GM21786 (cell line): ENCODE measurements around the gene CXCR2.
A peak's percentile ranks its signal among the peaks of the same experiment; 100 is the strongest.
"Not testable (repeated sequence)": the region's sequence is repeated elsewhere in the genome, so short reads cannot be mapped to it uniquely, and the experiment has no call there.

Experiments used
- ATAC-seq: cut with Tn5 transposase; IDR thresholded peaks from one replicate; pipeline ENCODE4 v1.9.1; 2021; ENCODE audit not compliant: unreplicated experiment

CXCR2 gene

DNA sequence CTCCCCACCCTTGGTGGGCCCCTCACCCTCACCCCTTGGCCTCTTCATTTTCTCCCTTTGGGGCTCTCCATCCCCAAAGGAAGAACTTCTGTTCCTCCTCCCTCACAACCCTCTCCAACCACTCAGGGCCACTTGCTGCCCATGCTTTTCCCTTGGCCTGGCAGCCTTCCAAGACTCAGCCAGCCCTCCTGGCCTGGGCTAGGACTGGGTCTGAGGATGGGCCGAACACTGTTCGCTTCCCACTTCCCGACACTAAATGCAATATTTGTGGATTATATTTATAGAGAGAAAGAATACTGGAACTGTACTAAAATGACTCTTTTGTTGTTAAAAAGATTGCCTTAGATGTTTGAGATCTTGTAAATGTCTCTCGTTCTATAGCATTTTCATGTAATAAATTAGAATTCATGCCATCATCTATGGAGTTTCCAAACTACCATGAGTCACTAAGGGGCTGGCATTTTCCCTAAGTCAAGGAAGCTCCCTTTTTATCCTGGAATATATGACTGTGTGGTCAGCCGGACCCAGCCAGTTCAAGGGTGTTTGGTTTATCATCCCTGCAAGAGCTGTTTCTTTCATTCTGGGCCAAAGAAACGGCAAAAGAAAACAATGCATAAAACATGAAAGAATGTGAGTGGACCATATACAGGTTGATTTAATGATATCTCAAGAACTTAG, 3.8 kb downstream of the CXCR2 start:
- no peak for ATAC-seq

- ATAC-seq, result no peak
Measured at GRCh38 chr2:218130377-218130776, 4.5 kb downstream of the CXCR2 start.

- ATAC-seq, result no peak
Measured at GRCh38 chr2:218130822-218131221, 5.0 kb downstream of the CXCR2 start.

GRCh38 chr2:218137514-218137913, 11.7 kb downstream of the CXCR2 start:
- no peak for ATAC-seq

DNA sequence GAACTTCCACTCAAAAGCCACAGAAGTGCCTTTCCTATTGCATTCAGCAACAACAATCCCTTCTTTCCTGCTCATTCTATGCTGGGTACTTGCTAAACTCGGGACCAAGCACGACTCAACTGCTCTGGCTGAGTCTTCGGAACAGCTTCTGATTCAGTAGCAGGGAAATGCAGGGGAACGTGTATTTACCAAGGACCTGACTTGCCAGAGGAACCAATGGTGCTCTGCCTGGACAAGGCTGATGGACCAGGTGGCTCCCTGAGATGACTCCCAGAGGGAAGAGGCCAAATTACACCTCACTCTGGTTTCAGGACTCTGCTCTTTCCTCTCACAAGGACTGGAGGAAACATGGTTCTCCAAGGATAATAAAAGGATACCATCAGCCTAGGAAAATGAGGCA, 12.2 kb downstream of the CXCR2 start:
- no peak for ATAC-seq

DNA sequence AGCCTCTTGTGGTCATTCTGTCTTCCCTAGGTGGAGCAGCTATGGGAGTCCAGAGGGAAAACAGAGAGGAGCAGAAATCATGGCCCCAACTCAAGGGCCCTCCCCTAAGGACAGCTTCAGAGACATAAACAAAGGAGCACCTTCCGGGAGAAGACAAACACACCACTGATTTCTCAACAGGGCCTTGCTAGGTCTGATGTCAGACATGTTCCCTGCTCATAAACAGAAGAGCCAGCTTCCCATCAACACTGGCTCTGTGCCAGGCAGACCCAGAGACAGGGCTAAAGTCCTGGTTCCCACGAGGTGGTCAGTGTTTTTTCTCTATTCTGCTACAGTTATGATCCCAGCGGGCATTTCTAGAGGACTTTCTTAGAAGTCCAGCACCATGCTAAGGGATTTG, 19.3 kb downstream of the CXCR2 start:
- no peak for ATAC-seq

GRCh38 chr2:218146056-218146455, 20.2 kb downstream of the CXCR2 start:
- ATAC-seq, result no peak

DNA sequence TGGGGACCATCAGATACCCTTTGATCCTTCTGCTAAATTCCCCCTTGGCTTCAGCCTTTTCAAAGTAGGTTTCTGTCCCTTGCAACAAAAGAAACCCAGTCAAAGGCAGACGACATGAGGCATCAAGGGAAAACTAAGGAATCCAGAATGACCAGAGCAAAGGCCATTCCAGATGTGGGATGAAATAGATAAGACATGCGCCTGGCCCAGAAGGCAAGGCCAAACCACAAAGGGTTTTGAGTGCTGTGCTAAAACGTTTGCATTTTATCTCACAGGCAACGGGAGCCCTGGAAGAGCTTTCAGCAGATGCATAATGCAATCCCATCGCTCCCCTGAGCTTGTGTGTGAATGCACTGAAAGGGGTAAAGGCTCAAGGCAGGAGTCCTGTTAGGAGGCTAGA, 23.3 kb downstream of the CXCR2 start:
- ATAC-seq, result no peak

GRCh38 chr2:218149848-218150440, 24.1 kb downstream of the CXCR2 start:
- ATAC-seq, result no peak

- ATAC-seq, result no peak
Measured at GRCh38 chr2:218152172-218152571, 26.3 kb downstream of the CXCR2 start.

DNA sequence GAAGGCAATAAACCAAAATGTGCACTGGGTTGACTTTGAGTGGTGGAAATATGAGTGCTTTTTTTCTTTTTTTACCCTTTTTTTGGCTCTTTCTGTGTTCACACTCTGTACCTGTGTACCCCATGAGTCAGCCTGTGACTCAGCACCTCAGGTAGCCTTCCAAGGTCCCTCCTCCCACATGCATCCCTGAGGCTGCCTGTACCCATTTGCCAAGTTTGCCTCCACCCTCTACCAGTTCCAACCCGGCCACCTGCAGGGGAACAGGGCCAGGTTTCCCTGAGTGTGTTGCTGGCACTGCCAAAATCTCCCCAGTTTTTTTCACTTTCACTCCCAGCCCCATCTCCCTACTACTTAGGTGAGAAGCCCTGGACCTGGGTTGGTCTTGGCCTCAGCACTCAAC, 26.9 kb downstream of the CXCR2 start:
- no peak for ATAC-seq

DNA sequence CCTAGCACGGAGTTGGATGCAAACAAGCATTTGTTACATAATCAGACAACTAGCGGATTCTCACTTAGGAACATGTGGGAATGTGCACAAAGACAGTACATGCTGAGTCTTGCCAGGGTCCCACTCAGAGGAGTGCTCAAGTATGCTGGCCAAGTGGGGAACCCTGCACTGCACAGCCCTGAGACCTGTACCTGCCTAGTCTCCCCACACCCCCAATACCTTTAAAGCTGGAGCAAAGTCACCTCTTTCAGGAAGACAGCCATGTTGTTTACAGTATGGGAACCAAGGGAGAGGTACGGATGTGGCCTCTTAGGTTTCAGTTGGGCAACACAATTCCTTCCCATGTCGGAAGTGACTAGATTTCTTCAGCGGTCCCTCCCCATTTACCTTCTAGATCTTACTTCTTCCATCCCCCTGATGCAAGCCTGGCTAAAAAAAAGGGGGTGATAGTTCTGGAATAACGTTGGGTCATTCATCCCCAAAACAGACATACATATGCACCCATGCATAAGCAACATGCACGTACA, 30.2 kb downstream of the CXCR2 start:
- no peak for ATAC-seq

DNA sequence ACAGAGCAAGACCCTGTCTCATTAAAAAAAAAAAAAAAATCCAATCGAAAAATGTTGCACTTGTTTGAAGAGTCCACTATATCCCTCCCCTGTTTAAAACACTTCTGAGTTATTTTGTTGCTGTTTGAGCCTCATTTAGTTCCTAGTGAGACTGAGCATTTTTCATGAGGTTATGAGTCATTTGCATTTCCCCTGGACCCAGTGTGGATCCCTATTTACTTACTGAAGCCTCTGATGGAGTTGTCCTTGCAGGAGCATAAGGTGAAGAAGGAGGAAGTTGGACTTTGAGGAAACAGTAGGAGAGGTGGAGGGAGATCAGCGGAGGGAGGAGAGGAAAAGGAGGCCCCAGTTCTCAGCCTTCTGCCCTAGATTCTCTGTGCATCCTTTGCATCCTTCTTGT, 35.8 kb downstream of the CXCR2 start:
- ATAC-seq, result no peak

DNA sequence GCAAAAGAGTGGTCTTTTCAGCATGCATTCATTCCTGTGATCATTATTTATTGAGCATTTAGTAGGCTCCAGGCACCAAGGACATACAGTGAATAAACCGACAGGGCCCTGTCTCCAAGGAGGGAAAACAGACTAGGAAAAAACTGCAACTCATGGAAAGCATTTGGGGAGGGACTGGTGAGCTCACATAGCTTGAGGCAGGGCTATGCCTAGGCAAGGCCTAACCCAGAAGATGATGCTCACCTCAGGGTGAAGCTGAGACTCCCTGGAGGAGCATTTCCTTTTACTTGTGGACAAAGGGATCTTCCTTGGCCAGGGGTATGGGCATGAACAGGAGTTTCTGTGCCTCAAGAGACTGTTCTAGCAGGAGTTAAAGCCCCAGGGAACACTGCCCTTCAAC, 37.0 kb downstream of the CXCR2 start:
- no peak for ATAC-seq

DNA sequence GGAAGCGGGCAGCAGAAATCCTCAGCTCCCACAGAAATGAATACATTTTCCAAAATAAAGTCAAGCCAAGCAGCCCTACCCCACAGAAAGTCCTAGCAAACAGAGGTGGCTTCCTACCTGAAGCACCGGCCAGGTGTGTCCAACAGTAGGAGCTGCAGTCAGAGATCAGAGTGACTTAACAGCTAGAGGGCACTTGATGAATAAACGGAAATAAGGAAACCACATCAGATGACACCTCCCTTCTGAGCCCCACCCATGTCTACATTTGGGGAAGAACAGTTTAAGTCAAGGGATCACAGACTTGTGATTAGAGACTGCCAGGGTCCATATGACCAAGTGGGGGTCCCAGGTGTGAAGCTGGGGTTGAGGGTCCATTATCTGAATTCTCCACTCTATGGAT, 41.0 kb downstream of the CXCR2 start, which contains the start of gene CXCR1:
CXCR1 (minus strand) TSS at position 172 of the 400 bp plus-strand sequence. CDS start 1,751 bp downstream, outside the sequence.
- no peak for ATAC-seq

GRCh38 chr2:218168016-218168415, 42.2 kb downstream of the CXCR2 start:
- no peak for ATAC-seq

- ATAC-seq, result peak; percentile 65
Measured at GRCh38 chr2:218168635-218169462, 43.0 kb downstream of the CXCR2 start.

DNA sequence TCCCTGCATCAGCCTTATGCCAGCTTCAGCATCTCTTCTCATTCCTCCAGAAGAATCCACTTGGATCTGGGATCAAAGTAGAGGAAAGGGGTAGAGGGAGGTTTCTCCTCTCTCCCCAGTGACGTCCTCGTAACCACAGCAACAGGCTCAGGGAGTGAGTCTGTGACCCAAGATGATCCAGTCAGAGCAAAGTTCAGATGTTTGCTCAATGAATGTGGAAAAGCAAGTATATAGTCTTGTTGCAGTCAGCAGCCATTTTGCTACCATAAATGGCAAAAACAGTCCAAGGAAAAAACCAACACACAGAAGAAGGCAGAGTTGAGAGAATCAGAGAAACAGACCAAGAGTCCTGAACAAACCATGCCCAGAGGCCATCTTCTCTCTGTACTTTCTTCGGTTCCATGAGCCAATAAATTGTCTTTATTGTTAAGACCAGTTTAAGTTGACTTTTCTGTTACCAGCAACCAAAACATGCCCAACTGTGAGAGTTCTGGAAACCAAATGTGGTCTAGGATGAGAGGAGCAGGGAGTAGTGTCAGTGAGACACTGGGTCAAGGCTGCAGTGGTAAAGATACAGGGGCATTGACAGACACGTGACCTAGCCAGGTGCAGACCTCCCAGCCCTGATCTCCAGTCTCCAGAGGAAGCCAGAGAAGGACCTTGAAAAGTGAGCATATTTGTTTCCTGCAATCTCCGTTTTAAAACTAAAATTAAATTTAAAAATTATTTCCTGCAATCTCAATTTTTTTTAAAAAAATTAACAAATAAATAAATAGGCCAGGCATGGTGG, 44.1 kb downstream of the CXCR2 start:
- ATAC-seq, result no peak

DNA sequence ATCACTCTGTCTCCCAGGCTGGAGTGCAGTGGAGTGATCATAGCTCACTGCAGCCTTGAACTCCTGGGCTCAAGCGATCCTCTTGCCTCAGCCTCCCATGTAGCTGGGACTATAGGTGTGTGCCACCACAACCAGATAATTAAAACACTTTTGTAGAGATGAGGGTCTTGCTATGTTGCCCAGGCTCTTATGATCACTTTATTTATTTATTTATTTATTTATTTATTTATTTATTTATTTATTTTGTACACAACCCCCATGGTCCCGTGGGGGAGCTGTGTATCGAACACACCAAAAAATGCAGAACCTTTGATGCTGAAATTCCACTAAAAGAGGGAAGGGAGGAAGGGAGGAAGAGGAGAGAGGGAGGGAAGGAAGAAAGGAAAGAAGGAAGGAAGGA, 45.9 kb downstream of the CXCR2 start:
- not testable (repeated sequence) for ATAC-seq

- ATAC-seq, result no peak
Measured at GRCh38 chr2:218172845-218173244, 47.0 kb downstream of the CXCR2 start.

GRCh38 chr2:218179782-218180181, 54.0 kb downstream of the CXCR2 start:
- ATAC-seq, result no peak
